Measurements from ENCODE around the gene HNRNPA1.
"Not testable (repeated sequence)": the region's sequence is repeated elsewhere in the genome, so short reads cannot be mapped to it uniquely, and the experiment has no call there.

HNRNPA1 gene

DNA sequence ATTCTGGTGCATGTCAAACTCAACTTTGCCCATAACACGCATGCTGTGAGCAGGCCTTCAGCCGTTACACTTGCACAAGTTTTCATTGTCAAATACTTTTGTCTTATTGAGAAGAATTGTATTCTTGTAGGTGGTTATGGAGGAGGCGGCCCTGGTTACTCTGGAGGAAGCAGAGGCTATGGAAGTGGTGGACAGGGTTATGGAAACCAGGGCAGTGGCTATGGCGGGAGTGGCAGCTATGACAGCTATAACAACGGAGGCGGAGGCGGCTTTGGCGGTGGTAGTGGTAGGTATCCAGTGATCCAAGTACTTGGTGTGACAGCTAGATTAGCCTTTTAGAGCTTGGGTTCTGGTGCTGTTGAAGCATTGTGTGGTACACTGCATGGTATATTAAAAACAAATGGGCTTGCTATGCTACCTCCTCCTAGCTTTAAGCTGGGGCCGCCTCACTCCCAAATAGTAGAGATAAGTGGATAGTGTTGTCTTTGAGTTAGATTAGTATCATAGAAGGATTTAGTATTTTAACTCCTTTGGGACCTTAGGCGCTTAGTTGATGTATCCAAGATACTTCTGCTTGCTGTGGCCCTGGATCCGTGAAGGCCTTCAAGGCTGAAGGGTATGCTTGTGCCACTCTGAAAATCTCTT is 2.5 kb downstream of the HNRNPA1 start:
- DNase-seq (ENCODE audit: low read depth), result no peak
- TF ChIP-seq, protein P1, sequence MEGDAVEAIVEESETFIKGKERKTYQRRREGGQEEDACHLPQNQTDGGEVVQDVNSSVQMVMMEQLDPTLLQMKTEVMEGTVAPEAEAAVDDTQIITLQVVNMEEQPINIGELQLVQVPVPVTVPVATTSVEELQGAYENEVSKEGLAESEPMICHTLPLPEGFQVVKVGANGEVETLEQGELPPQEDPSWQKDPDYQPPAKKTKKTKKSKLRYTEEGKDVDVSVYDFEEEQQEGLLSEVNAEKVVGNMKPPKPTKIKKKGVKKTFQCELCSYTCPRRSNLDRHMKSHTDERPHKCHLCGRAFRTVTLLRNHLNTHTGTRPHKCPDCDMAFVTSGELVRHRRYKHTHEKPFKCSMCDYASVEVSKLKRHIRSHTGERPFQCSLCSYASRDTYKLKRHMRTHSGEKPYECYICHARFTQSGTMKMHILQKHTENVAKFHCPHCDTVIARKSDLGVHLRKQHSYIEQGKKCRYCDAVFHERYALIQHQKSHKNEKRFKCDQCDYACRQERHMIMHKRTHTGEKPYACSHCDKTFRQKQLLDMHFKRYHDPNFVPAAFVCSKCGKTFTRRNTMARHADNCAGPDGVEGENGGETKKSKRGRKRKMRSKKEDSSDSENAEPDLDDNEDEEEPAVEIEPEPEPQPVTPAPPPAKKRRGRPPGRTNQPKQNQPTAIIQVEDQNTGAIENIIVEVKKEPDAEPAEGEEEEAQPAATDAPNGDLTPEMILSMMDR (IDR thresholded peaks at IDR 0.05; ENCODE audit: insufficient read depth, low read depth, low read length, missing control alignments), result no peak
- peak overlapping the region; percentile 98 for H3K4me3 ChIP-seq (ENCODE audit: low read length)

DNA sequence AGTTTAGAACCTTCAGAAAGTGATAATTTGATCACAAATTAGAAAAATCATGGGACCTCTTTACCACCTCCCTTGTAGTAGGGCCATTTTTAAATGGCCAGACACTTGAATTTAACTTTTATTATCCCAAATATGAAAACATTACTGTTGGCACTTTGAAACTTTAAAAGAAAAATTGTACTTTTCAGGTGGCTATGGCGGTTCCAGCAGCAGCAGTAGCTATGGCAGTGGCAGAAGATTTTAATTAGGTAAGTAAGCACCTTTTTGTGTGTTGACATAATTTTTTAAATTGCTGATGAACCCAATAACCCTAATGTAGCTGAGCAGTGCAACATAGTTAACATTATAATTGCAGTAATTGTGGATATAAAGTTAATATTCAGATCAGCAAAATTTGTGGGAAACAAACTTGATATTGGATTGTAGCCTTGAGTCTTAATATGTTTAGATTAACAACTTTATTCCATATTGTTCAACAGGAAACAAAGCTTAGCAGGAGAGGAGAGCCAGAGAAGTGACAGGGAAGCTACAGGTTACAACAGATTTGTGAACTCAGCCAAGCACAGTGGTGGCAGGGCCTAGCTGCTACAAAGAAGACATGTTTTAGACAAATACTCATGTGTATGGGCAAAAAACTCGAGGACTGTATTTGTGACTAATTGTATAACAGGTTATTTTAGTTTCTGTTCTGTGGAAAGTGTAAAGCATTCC is 3.7 kb downstream of the HNRNPA1 start:
- H3K4me3 ChIP-seq (ENCODE audit: low read length), result peak overlapping the region; percentile 98
- DNase-seq (ENCODE audit: low read depth), result not testable (repeated sequence)

DNA sequence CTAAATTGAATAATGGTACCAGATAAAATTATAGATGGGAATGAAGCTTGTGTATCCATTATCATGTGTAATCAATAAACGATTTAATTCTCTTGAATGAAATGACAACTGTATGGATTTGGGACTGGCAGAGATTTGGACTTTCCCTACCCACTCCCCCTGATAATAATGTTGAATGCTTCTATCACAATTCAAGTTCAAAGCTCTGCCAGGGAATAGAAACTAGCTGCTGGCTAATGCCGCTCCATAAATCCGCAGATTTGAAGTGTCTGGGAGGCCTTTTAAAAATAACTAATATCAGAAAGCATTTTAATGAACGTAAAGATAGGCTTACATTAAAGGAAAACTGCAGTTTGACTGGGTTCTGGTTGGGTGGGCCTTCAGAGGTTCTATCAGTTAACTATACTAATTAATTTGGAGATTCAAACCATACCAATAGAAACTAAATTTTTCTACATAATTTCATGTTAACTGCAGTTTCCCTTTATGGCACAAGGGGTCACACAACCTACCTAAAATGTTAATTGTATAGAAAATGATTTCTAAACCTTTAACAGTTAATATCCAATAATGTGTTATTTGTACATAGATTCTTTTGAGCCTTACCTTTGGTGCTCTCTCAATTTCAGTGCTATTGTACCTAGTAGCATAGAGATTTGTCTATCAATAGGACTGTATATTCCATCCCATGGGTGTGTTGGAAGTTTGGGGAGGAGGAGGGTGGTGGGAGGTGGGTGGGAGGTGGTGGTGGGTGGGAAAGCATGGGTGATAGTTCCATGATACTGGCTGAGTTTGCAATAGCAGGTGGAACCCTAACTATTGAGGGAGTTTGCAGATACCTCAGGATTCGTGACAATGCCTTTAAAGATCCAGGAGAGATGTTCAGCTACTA is 4.9 kb downstream of the HNRNPA1 start:
- DNase-seq (ENCODE audit: low read depth), result no peak
- TF ChIP-seq, protein P1 (IDR thresholded peaks at IDR 0.05; ENCODE audit: insufficient read depth, low read depth, low read length, missing control alignments), result peak; percentile 27
- peak overlapping the region; percentile 25 for H3K4me3 ChIP-seq (ENCODE audit: low read length)

DNA sequence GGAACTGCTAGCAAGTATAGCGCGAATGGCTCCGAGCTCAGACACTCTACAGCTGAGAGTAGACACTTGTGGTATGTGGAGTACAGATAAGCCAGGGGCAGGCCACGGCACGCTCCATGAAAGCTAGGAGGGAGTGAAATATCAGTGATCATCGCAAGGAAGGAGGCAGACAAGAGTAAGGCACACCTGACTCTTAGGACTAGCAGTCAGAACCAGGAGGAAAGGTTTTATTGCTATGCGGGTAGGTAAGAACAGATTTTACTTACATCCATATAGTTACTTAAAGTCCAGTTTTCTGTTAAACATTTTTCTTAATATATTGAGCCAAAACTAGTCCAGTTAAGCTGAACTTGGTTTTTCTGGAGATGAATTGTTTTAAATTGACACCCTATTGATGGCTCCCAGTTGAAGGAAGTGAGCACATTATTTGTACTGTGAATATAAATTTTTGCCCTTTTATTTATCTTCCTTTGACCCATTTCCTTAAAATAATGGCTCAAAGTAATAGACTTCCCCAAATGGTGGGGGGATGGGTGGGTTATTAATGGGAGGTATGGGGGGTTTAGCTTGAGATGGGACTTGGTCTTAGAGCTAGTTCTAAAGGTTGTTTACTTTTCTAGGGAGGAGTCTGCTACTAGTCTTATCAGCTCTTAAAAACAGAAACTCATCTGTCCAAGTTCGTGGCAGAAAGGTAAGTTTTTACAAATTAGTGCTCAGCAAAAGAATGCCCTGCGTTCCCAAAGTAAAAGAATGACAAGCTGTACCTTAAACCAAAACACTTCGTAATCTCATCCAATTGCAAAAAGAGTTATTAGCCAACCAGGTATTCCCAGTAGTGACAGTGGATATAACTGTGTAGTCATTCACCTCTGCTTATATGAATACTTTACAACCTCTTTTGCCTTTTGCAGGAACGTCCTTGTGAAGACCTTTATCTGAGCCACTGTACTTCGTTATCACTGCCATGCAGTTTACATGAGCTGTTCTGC is 5.8 kb downstream of the HNRNPA1 start:
- DNase-seq (ENCODE audit: low read depth), result peak; percentile 81

DNA sequence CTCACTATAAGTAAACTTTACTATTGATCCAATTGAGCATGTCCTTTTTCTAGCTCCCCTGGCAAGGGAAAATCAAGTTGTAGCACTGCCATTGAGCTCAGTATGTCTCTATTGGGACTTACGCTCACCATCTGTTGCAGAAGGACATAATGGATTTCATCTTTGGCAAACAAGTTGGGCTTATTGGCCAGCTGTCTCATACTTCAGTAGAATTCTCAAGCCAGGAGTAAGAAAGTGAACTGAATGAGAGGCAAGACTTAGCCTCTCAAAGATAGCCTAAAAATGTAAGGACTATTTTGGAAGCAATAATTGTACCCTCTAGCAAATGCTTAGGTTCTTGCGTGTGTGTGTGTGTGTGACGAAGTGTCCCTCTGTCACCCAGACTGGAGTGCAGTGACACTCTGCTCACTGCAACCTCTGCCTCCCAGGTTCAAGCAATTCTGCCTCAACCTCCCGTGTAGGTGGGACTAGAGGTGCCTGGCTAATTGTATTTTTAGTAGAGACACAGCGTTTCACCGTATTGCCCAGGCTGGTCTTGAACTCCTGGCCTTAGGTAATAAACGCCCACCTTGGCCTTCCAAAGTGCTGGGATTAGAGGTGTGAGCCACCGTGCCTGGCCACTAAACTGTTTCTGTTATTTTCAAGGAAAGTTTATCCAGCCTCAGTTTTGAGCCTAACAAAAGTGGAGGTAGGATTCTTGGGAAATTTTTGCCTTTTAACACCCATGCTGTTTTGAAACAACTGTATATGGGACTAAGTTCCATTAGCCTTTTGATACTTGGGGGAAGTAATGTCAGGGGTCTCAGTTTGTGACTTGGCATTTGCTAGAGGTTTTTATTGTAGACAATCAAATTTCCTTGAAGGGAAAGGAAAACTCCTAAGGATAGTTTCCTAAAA is 7.0 kb downstream of the HNRNPA1 start:
- TF ChIP-seq, protein P1 (IDR thresholded peaks at IDR 0.05; ENCODE audit: insufficient read depth, low read depth, low read length, missing control alignments), result no peak
- no peak overlapping the region for H3K4me3 ChIP-seq (ENCODE audit: low read length)
- DNase-seq (ENCODE audit: low read depth), result no peak

More for the DNA sequence above, 5.8 kb downstream of the HNRNPA1 start:
- TF ChIP-seq, protein P1 (IDR thresholded peaks at IDR 0.05; ENCODE audit: insufficient read depth, low read depth, low read length, missing control alignments), result no peak
- no peak overlapping the region for H3K4me3 ChIP-seq (ENCODE audit: low read length)

DNA sequence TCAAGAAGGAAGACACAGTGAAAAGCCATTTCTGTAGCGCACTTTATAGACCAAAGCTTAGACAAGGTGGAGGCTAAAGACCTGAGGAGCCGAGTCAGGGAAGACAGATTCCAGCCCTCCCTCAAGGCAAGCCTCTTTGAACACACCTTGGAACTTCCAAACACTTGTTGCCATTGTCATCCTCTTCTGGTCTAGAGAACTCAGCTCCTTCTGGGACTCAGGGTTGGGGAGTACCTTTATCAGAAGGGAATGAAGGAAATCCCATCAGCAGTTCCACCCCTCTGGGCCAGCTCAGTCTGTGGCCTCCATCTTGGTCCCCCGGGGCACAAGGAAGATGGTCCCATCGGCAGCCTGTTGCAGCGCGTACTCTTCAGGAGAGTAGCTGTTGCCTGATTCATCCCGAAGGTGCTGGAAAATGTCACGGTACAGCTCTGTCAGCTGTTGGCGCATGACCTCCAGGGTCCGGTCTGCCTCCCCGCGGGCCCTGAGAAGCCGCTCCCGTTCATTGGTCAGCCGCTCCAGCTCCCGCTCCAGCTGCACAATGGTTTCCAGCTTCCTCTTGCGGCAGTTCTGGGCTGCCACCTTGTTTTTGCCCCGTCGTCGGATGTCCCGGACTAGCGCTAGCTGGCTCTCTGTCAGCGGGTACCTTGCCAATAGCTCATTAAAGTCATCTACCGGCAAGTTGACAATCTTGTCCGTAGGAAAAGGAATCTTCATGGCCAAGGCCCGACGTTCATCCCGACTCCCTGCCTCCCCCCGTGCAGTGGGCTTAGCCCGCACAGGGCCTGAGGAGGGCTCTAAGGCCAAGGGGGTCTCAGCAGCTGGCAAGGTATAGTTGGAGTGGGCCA is 11.8 kb downstream of the HNRNPA1 start:
- TF ChIP-seq, protein P1 (IDR thresholded peaks at IDR 0.05; ENCODE audit: insufficient read depth, low read depth, low read length, missing control alignments), result no peak
- H3K4me3 ChIP-seq (ENCODE audit: low read length), result no peak overlapping the region
- DNase-seq (ENCODE audit: low read depth), result no peak

Data from epithelial cell of esophagus (primary cell).